NCI-H345 treated with DMSO at 0.1 percent for 48 hours (cell line): Measurements from ENCODE around the gene PRKCB.
"Not testable (repeated sequence)": the region's sequence is repeated elsewhere in the genome, so short reads cannot be mapped to it uniquely, and the experiment has no call there.

Experiments
- DNase-seq: peaks from one replicate; lab custom pipeline; 2025; ENCODE audit not compliant: unreplicated experiment; lab: John Stamatoyannopoulos, UW

Gene PRKCB

GRCh38 chr16:23998771-23999170, 163.0 kb downstream of the PRKCB start:
- DNase-seq = no peak

- no peak for DNase-seq
Observed at GRCh38 chr16:23999663-24000062, 163.9 kb downstream of the PRKCB start.

GRCh38 chr16:24001710-24002109, 165.9 kb downstream of the PRKCB start:
- no peak for DNase-seq

GRCh38 chr16:24002619-24003018, 166.8 kb downstream of the PRKCB start:
- DNase-seq = no peak

GRCh38 chr16:24005577-24005976, 169.8 kb downstream of the PRKCB start:
- DNase-seq = no peak

- no peak for DNase-seq
Observed at GRCh38 chr16:24007391-24007790, 171.6 kb downstream of the PRKCB start.

GRCh38 chr16:24007934-24008333, 172.2 kb downstream of the PRKCB start:
- DNase-seq = no peak

- no peak for DNase-seq
Observed at GRCh38 chr16:24009098-24009497, 173.3 kb downstream of the PRKCB start.

- DNase-seq = no peak
Observed at GRCh38 chr16:24009955-24010354, 174.2 kb downstream of the PRKCB start.

- peak; percentile 51 for DNase-seq
Observed at GRCh38 chr16:24010440-24011089, 174.8 kb downstream of the PRKCB start.

- no peak for DNase-seq
Observed at GRCh38 chr16:24011237-24011636, 175.5 kb downstream of the PRKCB start.

GRCh38 chr16:24013054-24013636, 177.4 kb downstream of the PRKCB start:
- no peak for DNase-seq

GRCh38 chr16:24013864-24014645, 178.3 kb downstream of the PRKCB start:
- DNase-seq = peak; percentile 89

- not testable (repeated sequence) for DNase-seq
Observed at GRCh38 chr16:24014955-24015354, 179.2 kb downstream of the PRKCB start.

- DNase-seq = no peak
Observed at GRCh38 chr16:24015923-24016322, 180.1 kb downstream of the PRKCB start.

- DNase-seq = no peak
Observed at GRCh38 chr16:24018485-24018884, 182.7 kb downstream of the PRKCB start.

- DNase-seq = no peak
Observed at GRCh38 chr16:24022797-24023196, 187.0 kb downstream of the PRKCB start.

GRCh38 chr16:24023621-24024020, 187.8 kb downstream of the PRKCB start:
- DNase-seq = no peak

GRCh38 chr16:24024971-24025370, 189.2 kb downstream of the PRKCB start:
- DNase-seq = no peak

GRCh38 chr16:24027466-24027865, 191.7 kb downstream of the PRKCB start:
- DNase-seq = no peak

- DNase-seq = not testable (repeated sequence)
Observed at GRCh38 chr16:24029841-24030240, 194.1 kb downstream of the PRKCB start.
